Measurements from ENCODE around the gene FHIT.

DNA sequence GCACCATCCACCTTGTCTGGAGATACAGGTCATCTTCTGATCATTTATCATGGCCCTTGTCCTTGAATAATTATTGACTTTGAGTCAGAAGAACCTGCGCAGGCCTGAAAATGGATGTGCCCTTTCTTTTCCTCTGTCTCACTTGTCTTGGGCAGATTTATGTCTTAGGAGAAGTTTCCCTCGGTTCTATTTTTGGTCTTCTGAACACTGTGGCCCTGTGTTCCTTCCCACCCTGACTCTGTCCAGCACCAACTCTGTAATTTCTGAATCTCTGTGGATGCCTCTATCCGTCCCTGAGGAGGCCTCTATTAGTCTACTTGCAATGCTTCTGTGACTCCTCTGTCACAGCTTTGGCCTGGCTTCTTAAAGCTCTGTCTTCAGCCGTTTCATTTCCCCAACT, 1520.7 kb downstream of the FHIT start:
- TF ChIP-seq ZNF274 (IDR thresholded peaks at IDR 0.05; ENCODE audit: low read depth, low read length) (no peak), SUZ12 (IDR thresholded peaks at IDR 0.05; ENCODE audit: extremely low read depth, insufficient read depth, insufficient read length) (no peak)
